22Rv1 (cell line): ENCODE results near the gene IL6R.

Experiments
- ZFX ChIP-seq: fragments of 450-650 bp; IDR thresholded peaks from 2 replicates; pipeline ENCODE4 v1.6.1; 2017; ENCODE audit warnings: antibody characterized with exemption, borderline replicate concordance
- TF ChIP-seq, protein P1 (sequence below): fragments of 450-650 bp; IDR thresholded peaks from 2 replicates; pipeline ENCODE4 v1.5.1; 2017; ENCODE audit warnings: mild to moderate bottlenecking

DNA sequence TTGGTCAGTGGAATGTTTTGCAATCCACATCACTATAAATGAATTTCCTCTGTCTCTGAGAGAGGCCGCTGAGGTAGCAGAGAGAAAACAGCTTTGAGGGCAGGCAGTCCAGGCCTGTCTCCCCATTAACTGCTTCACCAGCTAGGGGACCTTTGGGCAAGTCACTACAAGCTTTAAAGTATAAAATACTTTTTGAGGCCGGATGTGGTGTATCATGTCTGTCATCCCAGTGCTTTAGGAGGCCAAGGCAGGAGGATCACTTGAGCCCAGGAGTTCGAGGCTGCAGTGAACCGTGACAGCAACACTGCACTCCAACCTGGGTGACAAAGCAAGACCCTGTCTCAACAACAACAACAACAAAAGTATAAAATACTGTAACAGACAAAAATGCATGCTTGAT is 6.4 kb downstream of the IL6R start:
- TF ChIP-seq ZFX = no peak
- TF ChIP-seq, protein P1, sequence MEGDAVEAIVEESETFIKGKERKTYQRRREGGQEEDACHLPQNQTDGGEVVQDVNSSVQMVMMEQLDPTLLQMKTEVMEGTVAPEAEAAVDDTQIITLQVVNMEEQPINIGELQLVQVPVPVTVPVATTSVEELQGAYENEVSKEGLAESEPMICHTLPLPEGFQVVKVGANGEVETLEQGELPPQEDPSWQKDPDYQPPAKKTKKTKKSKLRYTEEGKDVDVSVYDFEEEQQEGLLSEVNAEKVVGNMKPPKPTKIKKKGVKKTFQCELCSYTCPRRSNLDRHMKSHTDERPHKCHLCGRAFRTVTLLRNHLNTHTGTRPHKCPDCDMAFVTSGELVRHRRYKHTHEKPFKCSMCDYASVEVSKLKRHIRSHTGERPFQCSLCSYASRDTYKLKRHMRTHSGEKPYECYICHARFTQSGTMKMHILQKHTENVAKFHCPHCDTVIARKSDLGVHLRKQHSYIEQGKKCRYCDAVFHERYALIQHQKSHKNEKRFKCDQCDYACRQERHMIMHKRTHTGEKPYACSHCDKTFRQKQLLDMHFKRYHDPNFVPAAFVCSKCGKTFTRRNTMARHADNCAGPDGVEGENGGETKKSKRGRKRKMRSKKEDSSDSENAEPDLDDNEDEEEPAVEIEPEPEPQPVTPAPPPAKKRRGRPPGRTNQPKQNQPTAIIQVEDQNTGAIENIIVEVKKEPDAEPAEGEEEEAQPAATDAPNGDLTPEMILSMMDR = no peak
